ENCODE data around the gene ITGB4.
A peak's percentile ranks its signal among the peaks of the same experiment; 100 is the strongest.
"Not testable (repeated sequence)": the region's sequence is repeated elsewhere in the genome, so short reads cannot be mapped to it uniquely, and the experiment has no call there.

Gene ITGB4

GRCh38 chr17:75749545-75750389, 28.5 kb downstream of the ITGB4 start:
- in situ Hi-C loops (cut with MboI; ENCODE audit: low pct_unique_long_range_greater_than_20kb, low sequenced_read_pairs): loop anchor here (10.0 kb wide), 1 partner anchor 125 kb away; no protein-coding TSS in a partner anchor
- peak; percentile 78 for DNase-seq

GRCh38 chr17:75750661-75751423, 29.6 kb downstream of the ITGB4 start:
- DNase-seq: no peak
- in situ Hi-C loops (cut with MboI; ENCODE audit: low pct_unique_long_range_greater_than_20kb, low sequenced_read_pairs): no loop called here

GRCh38 chr17:75751676-75752404, 30.6 kb downstream of the ITGB4 start:
- DNase-seq: no peak
- in situ Hi-C loops (cut with MboI; ENCODE audit: low pct_unique_long_range_greater_than_20kb, low sequenced_read_pairs): no loop called here

- DNase-seq: no peak
- in situ Hi-C loops (cut with MboI; ENCODE audit: low pct_unique_long_range_greater_than_20kb, low sequenced_read_pairs): no loop called here
Observed at GRCh38 chr17:75752405-75752709, 31.1 kb downstream of the ITGB4 start.

- DNase-seq: no peak
- in situ Hi-C loops (cut with MboI; ENCODE audit: low pct_unique_long_range_greater_than_20kb, low sequenced_read_pairs): no loop called here
Observed at GRCh38 chr17:75752802-75753513, 31.7 kb downstream of the ITGB4 start.

GRCh38 chr17:75753514-75754377, 32.5 kb downstream of the ITGB4 start:
- DNase-seq: peak; percentile 74
- in situ Hi-C loops (cut with MboI; ENCODE audit: low pct_unique_long_range_greater_than_20kb, low sequenced_read_pairs): no loop called here

GRCh38 chr17:75754378-75755204, 33.3 kb downstream of the ITGB4 start:
- no peak for DNase-seq
- in situ Hi-C loops (cut with MboI; ENCODE audit: low pct_unique_long_range_greater_than_20kb, low sequenced_read_pairs): no loop called here

- in situ Hi-C loops (cut with MboI; ENCODE audit: low pct_unique_long_range_greater_than_20kb, low sequenced_read_pairs): no loop called here
- no peak for DNase-seq
Observed at GRCh38 chr17:75755205-75755901, 34.1 kb downstream of the ITGB4 start.

- in situ Hi-C loops (cut with MboI; ENCODE audit: low pct_unique_long_range_greater_than_20kb, low sequenced_read_pairs): no loop called here
- DNase-seq: no peak
Observed at GRCh38 chr17:75755990-75756389, 34.7 kb downstream of the ITGB4 start.

GRCh38 chr17:75756451-75757085, 35.3 kb downstream of the ITGB4 start:
- no peak for DNase-seq
- in situ Hi-C loops (cut with MboI; ENCODE audit: low pct_unique_long_range_greater_than_20kb, low sequenced_read_pairs): no loop called here

GRCh38 chr17:75757086-75757681, 35.9 kb downstream of the ITGB4 start:
- no peak for DNase-seq
- in situ Hi-C loops (cut with MboI; ENCODE audit: low pct_unique_long_range_greater_than_20kb, low sequenced_read_pairs): no loop called here

GRCh38 chr17:75758131-75758905, 37.1 kb downstream of the ITGB4 start:
- no peak for DNase-seq
- in situ Hi-C loops (cut with MboI; ENCODE audit: low pct_unique_long_range_greater_than_20kb, low sequenced_read_pairs): no loop called here

- in situ Hi-C loops (cut with MboI; ENCODE audit: low pct_unique_long_range_greater_than_20kb, low sequenced_read_pairs): no loop called here
Observed at GRCh38 chr17:75759457-75759856, 38.2 kb downstream of the ITGB4 start.

GRCh38 chr17:75759978-75760640, 38.9 kb downstream of the ITGB4 start:
- in situ Hi-C loops (cut with MboI; ENCODE audit: low pct_unique_long_range_greater_than_20kb, low sequenced_read_pairs); DNase-seq: not testable (repeated sequence)

More at GRCh38 chr17:75759457-75759856, 38.2 kb downstream of the ITGB4 start:
- DNase-seq: no peak

Data from KBM-7 (cell line).